Transverse colon (tissue), 4 donors: ENCODE results near the gene EVI5. TPM values are rescaled to one million over a fixed set of nuclear protein-coding genes. Genes with fewer than 3 reads are reported as not detected.

Source experiments
- DNase-seq: peaks from one replicate; pipeline ENCODE4 v3.0.0-alpha.2; 2019
- H3K27ac ChIP-seq, 4 donors: fragments of 200-600 bp; sonication (generic); 2 replicates each; pipeline ENCODE4 v1.5.1; 2016 to 2018; ENCODE audit warnings: inconsistent platforms in 4 of 4
- H3K27me3 ChIP-seq: fragments of 200-600 bp; sonication (generic); 2 replicates; pipeline ENCODE4 v1.5.1; 2017; ENCODE audit warnings: inconsistent platforms
- H3K36me3 ChIP-seq, 4 donors: fragments of 200-600 bp; sonication (generic); 2 replicates each; pipeline ENCODE4 v1.5.1; 2017 to 2019; ENCODE audit warnings: inconsistent platforms in 4 of 4
- H3K4me1 ChIP-seq, 4 donors: fragments of 200-600 bp; sonication (generic); 2 replicates each; pipeline ENCODE4 v1.5.1; 2017 to 2020; ENCODE audit warnings: inconsistent platforms in 4 of 4
- H3K4me3 ChIP-seq, 4 donors: fragments of 200-600 bp; sonication (generic); 1 replicate in 1 of 4; 2 replicates in 3 of 4; pipeline versions ENCODE4 v1.5.1 to v1.6.1; 2017 to 2019; ENCODE audit warnings: inconsistent platforms in 4 of 4
- H3K9me3 ChIP-seq, 2 donors: fragments of 200-600 bp; sonication (generic); 2 replicates each; pipeline ENCODE4 v1.5.1; 2017 to 2019; ENCODE audit warnings: inconsistent platforms in 2 of 2
- EP300 ChIP-seq: sonication (generic); formaldehyde crosslinking; IDR thresholded peaks from one replicate; pipeline ENCODE4 v1.6.1; 2017; ENCODE audit warnings: antibody characterized with exemption, low read depth
- POLR2A ChIP-seq: fragments of 450-650 bp; IDR thresholded peaks from one replicate; pipeline ENCODE4 v1.6.1; 2016; ENCODE audit warnings: antibody characterized with exemption, mild to moderate bottlenecking, moderate library complexity
- POLR2AphosphoS5 ChIP-seq, 3 donors: sonication (generic); formaldehyde crosslinking; IDR thresholded peaks; one replicate each; pipeline ENCODE4 v1.6.1; 2016; ENCODE audit warnings: antibody characterized with exemption in 3 of 3
- WGBS, 2 donors: methylation state at CpG; one replicate each; pipeline ENCODE4 v1.1.5; 2018; ENCODE audit warnings: low coverage in 1 of 2; 5-methylcytosine and 5-hydroxymethylcytosine counted together
- in situ Hi-C, 4 donors: fragments of 200-750 bp; cut with MboI; loops; one replicate each; pipeline versions ENCODE4 v1.15.0 to v1.15.1; 2017; ENCODE audit warnings: low sequenced_read_pairs in 3 of 4, low pct_ligation_motif_present in 1 of 4, low pct_unique_long_range_greater_than_20kb in 1 of 4
- intact Hi-C: fragments of 100-400 bp; cut with DNase I; formaldehyde crosslinking; loops from one replicate; pipeline ENCODE4 v1.15.1; 2023; ENCODE audit warnings: low total_unique reads
- total RNA-seq, 4 donors: library from RNA; depleted of rRNA; stranded (reverse); fragments of >200 nt; gene quantifications; one replicate each; pipeline ENCODE4 v1.1.0, GENCODE V29; 2016
- TF ChIP-seq, protein P1 (sequence below), 5 experiments: fragments of 200-600 bp in 3 of 5; fragments of 450-650 bp in 2 of 5; sonication (generic) in 3 of 5; IDR thresholded peaks; 1 replicate in 2 of 5; 2 replicates in 3 of 5; pipeline ENCODE4 v1.5.1; 2016 to 2017; ENCODE audit warnings: antibody characterized with exemption in 5 of 5, inconsistent platforms in 3 of 5, mild to moderate bottlenecking in 2 of 5, moderate library complexity in 1 of 5

Gene EVI5
- total RNA-seq, 4 donors from 2014 or later: 10.5 to 57.6 (median 15.3) TPM

- no peak overlapping the region for H3K4me3 ChIP-seq
- H3K36me3 ChIP-seq: peaks cover 0 to 46% (median 11%) of the 10 kb centered on the region in 4 donors
- intact Hi-C loops: no loop called here
- WGBS, 2 donors: 90 to 96% methylated on average over 3 of the region's 3 CpGs
- DNase-seq: no peak
- no peak overlapping the region for H3K27ac ChIP-seq
- no peaks in the 10 kb centered on the region for H3K27me3 ChIP-seq
- no peaks in the 10 kb centered on the region for H3K9me3 ChIP-seq
- no peaks in the 10 kb centered on the region for H3K4me1 ChIP-seq
- in situ Hi-C loops: no loop called here
- TF ChIP-seq POLR2A: no peak
These were observed 94.5 kb downstream of the EVI5 start for GRCh38 chr1:92690212-92690906.

DNA sequence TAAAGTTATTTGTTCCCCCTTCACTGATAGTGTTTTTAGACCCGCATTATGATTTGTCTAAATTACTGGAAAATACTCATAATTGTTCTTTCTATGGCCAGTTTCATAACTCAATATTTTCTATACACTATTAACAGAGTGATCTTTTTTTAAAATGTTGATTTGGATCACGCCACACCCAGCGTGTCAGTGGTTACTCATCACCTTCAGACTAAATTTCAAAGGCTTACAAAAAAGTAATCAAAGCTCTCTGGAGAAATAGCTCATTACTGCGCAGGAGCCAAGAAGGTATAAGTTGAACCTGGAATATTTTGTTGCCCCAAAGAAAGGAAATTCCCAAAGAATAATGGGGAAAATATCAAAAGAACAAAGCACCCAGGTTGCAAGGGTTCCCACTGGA, 104.9 kb downstream of the EVI5 start:
- no peak for DNase-seq
- TF ChIP-seq, protein P1, sequence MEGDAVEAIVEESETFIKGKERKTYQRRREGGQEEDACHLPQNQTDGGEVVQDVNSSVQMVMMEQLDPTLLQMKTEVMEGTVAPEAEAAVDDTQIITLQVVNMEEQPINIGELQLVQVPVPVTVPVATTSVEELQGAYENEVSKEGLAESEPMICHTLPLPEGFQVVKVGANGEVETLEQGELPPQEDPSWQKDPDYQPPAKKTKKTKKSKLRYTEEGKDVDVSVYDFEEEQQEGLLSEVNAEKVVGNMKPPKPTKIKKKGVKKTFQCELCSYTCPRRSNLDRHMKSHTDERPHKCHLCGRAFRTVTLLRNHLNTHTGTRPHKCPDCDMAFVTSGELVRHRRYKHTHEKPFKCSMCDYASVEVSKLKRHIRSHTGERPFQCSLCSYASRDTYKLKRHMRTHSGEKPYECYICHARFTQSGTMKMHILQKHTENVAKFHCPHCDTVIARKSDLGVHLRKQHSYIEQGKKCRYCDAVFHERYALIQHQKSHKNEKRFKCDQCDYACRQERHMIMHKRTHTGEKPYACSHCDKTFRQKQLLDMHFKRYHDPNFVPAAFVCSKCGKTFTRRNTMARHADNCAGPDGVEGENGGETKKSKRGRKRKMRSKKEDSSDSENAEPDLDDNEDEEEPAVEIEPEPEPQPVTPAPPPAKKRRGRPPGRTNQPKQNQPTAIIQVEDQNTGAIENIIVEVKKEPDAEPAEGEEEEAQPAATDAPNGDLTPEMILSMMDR (IDR thresholded peaks at IDR 0.05): no peak
- TF ChIP-seq POLR2AphosphoS5 (IDR thresholded peaks at IDR 0.05) (no peak), POLR2A (no peak), EP300 (no peak)
- H3K9me3 ChIP-seq: no peaks in the 10 kb centered on the region
- no peak overlapping the region for H3K4me3 ChIP-seq
- H3K4me1 ChIP-seq: no peaks in the 10 kb centered on the region
- H3K27ac ChIP-seq: no peak overlapping the region
- in situ Hi-C loops (no loop called here), intact Hi-C loops (no loop called here)
- peaks cover 0 to 15% (median 2%) of the 10 kb centered on the region in 4 donors for H3K36me3 ChIP-seq
- WGBS, 2 donors: 98 to 100% methylated on average over 4 of the region's 4 CpGs
- no peaks in the 10 kb centered on the region for H3K27me3 ChIP-seq

- no peak overlapping the region for H3K27ac ChIP-seq
- no peaks in the 10 kb centered on the region for H3K4me1 ChIP-seq
- no peak for DNase-seq
- in situ Hi-C loops (no loop called here), intact Hi-C loops (loop anchor here (5.0 kb wide), 1 partner anchor 949 kb away; no protein-coding TSS in a partner anchor)
- H3K9me3 ChIP-seq: no peaks in the 10 kb centered on the region
- TF ChIP-seq EP300: no peak
- no peak for TF ChIP-seq POLR2AphosphoS5 (IDR thresholded peaks at IDR 0.05)
- TF ChIP-seq, protein P1 (IDR thresholded peaks at IDR 0.05): no peak
- TF ChIP-seq POLR2A: no peak
- H3K36me3 ChIP-seq: peaks cover 0 to 22% (median 0%) of the 10 kb centered on the region in 4 donors
- H3K27me3 ChIP-seq: no peaks in the 10 kb centered on the region
- WGBS, 2 donors: 92 to 97% methylated on average over 4 to 5 of the region's 5 CpGs
- no peak overlapping the region for H3K4me3 ChIP-seq
These were observed 121.1 kb downstream of the EVI5 start for GRCh38 chr1:92663775-92664174.

- Histone ChIP-seq H3K27ac (no peak overlapping the region), H3K4me1 (no peaks in the 10 kb centered on the region), H3K36me3 (peaks cover 0 to 28% (median 3%) of the 10 kb centered on the region in 4 donors), H3K27me3 (no peaks in the 10 kb centered on the region), H3K4me3 (no peak overlapping the region), H3K9me3 (peaks cover 0 to 6% of the 10 kb centered on the region in 2 donors)
- intact Hi-C loops: loop anchor here (5.0 kb wide), 1 partner anchor 950 kb away; no protein-coding TSS in a partner anchor
- in situ Hi-C loops: no loop called here
- DNase-seq: no peak
- WGBS, 2 donors: 92% methylated on average over 3 of the region's 3 CpGs
- no peak for TF ChIP-seq EP300
- TF ChIP-seq POLR2AphosphoS5 (IDR thresholded peaks at IDR 0.05): no peak
These were observed 122.9 kb downstream of the EVI5 start for GRCh38 chr1:92662048-92662447.

- TF ChIP-seq POLR2AphosphoS5 (IDR thresholded peaks at IDR 0.05) (no peak), EP300 (no peak), POLR2A (no peak)
- TF ChIP-seq, protein P1 (IDR thresholded peaks at IDR 0.05): no peak
- peaks cover 19 to 28% of the 10 kb centered on the region in 2 donors for H3K9me3 ChIP-seq
These were observed 127.2 kb downstream of the EVI5 start for GRCh38 chr1:92657701-92658100.

More at GRCh38 chr1:92657701-92658100, 127.2 kb downstream of the EVI5 start:
- WGBS, 2 donors: 86% methylated on average over 1 of the region's 1 CpG; no CpG with 5 or more reads in 1 of the 2 donors
- H3K27ac ChIP-seq: no peak overlapping the region
- in situ Hi-C loops (no loop called here), intact Hi-C loops (no loop called here)
- DNase-seq: no peak
- peaks cover 0 to 31% (median 9%) of the 10 kb centered on the region in 4 donors for H3K36me3 ChIP-seq
- H3K4me3 ChIP-seq: no peak overlapping the region
- H3K4me1 ChIP-seq: no peaks in the 10 kb centered on the region
- H3K27me3 ChIP-seq: no peaks in the 10 kb centered on the region
